Lower leg skin (tissue), 4 donors: ENCODE results near the gene CYBA. TPM values are rescaled to one million over a fixed set of nuclear protein-coding genes. Genes with fewer than 3 reads are reported as not detected.

Experiments
- DNase-seq, 2 donors: peaks; one replicate each; pipeline ENCODE4 v3.0.0-alpha.2; 2019; ENCODE audit warnings: low spot score in 2 of 2
- H3K4me3 ChIP-seq: fragments of 200-600 bp; sonication (generic); 2 replicates; pipeline ENCODE4 v1.5.1; 2017; ENCODE audit warnings: mild to moderate bottlenecking, low read depth; ENCODE audit not compliant: poor library complexity, severe bottlenecking
- POLR2A ChIP-seq, 2 donors: fragments of 450-650 bp; IDR thresholded peaks; one replicate each; pipeline ENCODE4 v1.6.1; 2016 to 2017; ENCODE audit warnings: antibody characterized with exemption in 2 of 2, mild to moderate bottlenecking in 1 of 2, moderate library complexity in 1 of 2
- WGBS, 2 donors: methylation state at CpG; one replicate each; pipeline ENCODE4 v1.1.5; 2018; 5-methylcytosine and 5-hydroxymethylcytosine counted together
- intact Hi-C: fragments of 100-400 bp; cut with DNase I; formaldehyde crosslinking; loops from one replicate; pipeline ENCODE4 v1.15.0; 2023; ENCODE audit warnings: low total_unique reads
- total RNA-seq, 4 donors: library from RNA; depleted of rRNA; stranded (reverse); fragments of >200 nt; gene quantifications; one replicate each; pipeline ENCODE4 v1.1.0, GENCODE V29; 2016
- TF ChIP-seq, protein P1 (sequence below), 3 donors: fragments of 450-650 bp; IDR thresholded peaks; one replicate each; pipeline ENCODE4 v1.5.1; 2016; ENCODE audit warnings: antibody characterized with exemption in 3 of 3, mild to moderate bottlenecking in 3 of 3, moderate library complexity in 2 of 3

Gene CYBA
- total RNA-seq, 4 donors from 2014 or later: 30.5 to 93.2 (median 44.7) TPM

DNA sequence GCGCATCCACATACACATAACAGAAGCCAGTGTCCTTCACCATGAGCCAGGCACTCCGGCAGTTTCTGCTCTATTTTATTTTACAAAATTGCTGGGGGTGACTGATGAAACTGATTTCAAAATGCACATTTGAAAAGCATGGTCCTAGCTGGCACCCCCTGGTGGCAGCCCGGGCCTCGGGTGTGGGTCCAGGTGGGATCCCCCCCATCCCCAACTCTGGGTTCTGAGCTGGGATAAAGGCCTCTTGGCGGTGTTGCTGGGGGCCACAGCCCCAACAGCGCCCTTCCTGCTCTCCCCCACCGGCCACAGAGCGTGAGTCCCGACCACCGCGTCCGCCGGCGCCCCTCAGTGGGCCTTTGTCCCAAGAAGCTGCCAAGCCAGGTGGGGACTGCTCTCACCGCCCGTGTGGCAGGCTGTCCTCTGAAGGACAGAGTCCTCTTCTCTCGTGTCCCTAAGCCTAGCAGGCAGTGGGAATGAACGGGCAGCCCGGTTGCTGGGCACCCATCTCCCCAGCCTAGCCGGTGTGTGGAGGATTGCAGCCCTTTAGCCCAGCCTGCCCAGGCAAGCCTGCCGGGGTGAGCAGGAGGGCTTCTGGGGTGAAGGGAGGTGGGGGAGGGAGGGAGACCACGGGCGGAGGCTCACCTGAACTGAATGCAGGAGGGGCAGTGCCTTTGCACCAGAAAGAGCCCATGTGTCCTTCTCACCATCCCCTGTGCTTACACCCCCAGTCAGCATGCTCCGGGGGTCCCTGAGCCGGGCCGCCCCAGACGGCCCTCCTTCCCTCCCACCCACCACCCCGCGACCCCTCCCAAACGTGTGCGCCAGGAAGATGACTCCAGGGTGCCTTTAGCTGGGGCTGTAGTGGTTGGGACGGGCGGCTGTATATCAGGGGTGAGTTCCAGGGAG lies 34.6 kb upstream of the CYBA start:
- intact Hi-C loops: no loop called here
- peak overlapping the region; percentile 31 for H3K4me3 ChIP-seq
- WGBS, 2 donors: 4 to 6% methylated on average over 16 to 33 of the region's 33 CpGs
- peak in 1 of 2 donors; percentile 85 for DNase-seq
- TF ChIP-seq, protein P1, sequence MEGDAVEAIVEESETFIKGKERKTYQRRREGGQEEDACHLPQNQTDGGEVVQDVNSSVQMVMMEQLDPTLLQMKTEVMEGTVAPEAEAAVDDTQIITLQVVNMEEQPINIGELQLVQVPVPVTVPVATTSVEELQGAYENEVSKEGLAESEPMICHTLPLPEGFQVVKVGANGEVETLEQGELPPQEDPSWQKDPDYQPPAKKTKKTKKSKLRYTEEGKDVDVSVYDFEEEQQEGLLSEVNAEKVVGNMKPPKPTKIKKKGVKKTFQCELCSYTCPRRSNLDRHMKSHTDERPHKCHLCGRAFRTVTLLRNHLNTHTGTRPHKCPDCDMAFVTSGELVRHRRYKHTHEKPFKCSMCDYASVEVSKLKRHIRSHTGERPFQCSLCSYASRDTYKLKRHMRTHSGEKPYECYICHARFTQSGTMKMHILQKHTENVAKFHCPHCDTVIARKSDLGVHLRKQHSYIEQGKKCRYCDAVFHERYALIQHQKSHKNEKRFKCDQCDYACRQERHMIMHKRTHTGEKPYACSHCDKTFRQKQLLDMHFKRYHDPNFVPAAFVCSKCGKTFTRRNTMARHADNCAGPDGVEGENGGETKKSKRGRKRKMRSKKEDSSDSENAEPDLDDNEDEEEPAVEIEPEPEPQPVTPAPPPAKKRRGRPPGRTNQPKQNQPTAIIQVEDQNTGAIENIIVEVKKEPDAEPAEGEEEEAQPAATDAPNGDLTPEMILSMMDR (IDR thresholded peaks at IDR 0.05): no peak
- no peak for TF ChIP-seq POLR2A (IDR thresholded peaks at IDR 0.05)

DNA sequence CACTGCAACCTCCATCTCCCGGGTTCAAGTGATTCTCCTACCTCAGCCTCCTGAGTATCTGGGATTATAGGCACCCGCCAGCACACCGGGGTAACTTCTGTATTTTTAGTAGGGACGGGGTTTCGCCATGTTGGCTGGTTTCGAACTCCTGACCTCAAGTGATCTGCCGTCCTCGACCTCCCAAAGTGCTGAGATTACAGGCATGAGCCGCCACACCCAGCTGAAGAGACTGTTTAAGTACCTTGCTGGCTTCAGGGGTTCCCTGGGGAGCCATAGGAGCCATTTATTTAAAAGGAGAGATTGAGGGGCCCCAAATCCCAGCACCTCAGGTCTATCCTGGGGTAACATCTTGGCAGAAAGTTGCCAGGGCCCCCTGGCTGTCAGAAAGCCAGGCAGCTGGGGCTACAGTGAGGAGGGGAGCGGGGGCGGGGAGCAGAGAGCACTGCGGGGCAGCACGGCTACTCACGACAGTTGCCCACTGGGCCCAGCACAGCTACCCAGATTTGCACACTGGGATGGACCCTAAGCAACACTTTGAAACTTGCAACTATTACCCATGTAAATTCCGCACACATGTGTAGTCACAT lies 33.8 kb upstream of the CYBA start:
- no peak overlapping the region for H3K4me3 ChIP-seq
- 70 to 75% methylated on average over 15 of the region's 15 CpGs for WGBS, 2 donors
- TF ChIP-seq POLR2A (IDR thresholded peaks at IDR 0.05): no peak
- TF ChIP-seq, protein P1 (IDR thresholded peaks at IDR 0.05): no peak
- intact Hi-C loops: no loop called here
- DNase-seq: no peak

DNA sequence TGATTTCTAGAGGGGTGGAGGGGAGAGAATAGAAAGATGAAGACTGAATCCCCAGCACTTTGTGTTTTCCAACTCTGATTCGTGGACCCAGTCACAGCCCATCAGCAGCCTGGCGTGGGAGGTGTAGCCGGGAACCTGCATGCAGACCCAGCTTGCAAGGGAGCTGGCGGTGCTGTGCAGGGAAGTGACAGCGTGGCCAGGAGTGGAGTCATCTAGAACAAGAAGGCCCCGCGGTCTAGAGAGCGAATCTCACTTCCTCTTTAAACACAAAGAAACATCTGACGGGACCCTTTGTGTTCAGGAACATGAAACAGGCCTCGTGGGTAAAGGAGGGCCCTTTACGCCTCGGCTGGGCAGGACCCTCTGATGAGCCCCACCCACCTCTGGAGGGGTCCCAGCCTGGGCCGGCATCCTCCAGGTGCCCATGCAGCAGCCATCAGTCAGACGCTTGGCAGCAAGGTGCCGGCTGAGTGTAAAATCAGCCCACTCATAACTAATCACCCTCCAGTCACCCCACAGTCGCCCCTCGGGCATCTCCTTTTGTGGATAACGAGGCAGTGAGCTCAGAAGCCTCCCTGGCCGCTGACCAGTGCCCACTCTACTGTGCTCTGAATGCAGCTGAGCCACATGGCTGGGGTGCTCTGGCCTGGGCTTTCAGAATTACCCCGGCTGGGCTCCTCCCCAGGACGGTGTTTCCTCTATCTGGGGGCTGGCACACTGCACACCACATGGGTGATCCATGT lies 31.0 kb upstream of the CYBA start:
- 33 to 51% methylated on average over 19 to 21 of the region's 21 CpGs for WGBS, 2 donors
- TF ChIP-seq, protein P1 (IDR thresholded peaks at IDR 0.05): no peak
- TF ChIP-seq POLR2A (IDR thresholded peaks at IDR 0.05): no peak
- intact Hi-C loops: no loop called here
- peak; percentile 57 to 90 for DNase-seq
- H3K4me3 ChIP-seq: no peak overlapping the region

GRCh38 chr16:88681084-88681680 lies 30.3 kb upstream of the CYBA start:
- no peak for DNase-seq
- H3K4me3 ChIP-seq: no peak overlapping the region
- intact Hi-C loops: no loop called here
- TF ChIP-seq, protein P1 (IDR thresholded peaks at IDR 0.05): no peak
- TF ChIP-seq POLR2A (IDR thresholded peaks at IDR 0.05): no peak
- 49 to 63% methylated on average over 19 to 31 of the region's 31 CpGs for WGBS, 2 donors

DNA sequence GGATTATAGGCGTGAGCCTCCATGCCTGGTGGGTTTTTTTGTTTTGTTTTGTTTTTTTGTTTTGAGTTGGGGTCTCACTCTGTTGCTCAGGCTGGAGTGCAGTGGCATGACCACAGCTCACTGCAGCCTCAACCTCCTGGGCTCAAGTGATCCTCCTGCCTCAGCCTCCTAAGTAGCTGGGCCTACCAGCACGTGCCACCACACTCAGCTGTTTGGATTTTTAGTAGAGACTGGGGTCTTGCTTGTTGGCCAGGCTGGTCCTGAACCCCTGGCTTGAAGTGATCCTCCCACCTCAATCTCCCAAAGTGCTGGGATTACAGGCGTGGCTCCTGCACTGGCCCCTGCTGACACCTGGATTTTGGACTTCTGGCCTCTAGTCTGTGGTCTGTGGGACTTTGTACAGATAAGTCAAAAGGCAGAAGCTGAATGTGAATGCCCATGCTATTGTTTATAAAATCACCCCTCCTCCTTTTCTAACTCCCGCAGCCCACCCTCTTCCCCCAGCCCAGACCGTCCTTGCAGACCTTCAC lies 29.8 kb upstream of the CYBA start:
- WGBS, 2 donors: 89 to 90% methylated on average over 5 of the region's 5 CpGs
- intact Hi-C loops: no loop called here
- H3K4me3 ChIP-seq: no peak overlapping the region
- DNase-seq: no peak
- no peak for TF ChIP-seq POLR2A (IDR thresholded peaks at IDR 0.05)
- TF ChIP-seq, protein P1 (IDR thresholded peaks at IDR 0.05): no peak
